GM12878 (cell line): ENCODE measurements around the gene TCOF1. TPM values are rescaled to one million over a fixed set of nuclear protein-coding genes. Genes with fewer than 3 reads are reported as not detected.
A peak's percentile ranks its signal among the peaks of the same experiment; 100 is the strongest.

ENCODE experiments used
- CEBPB ChIP-seq, 2 experiments: fragments of 150-350 bp in 1 of 2; IDR thresholded peaks; 2 replicates each; pipeline ENCODE4 v1.6.1; 2012 to 2014; ENCODE audit warnings: low read depth in 2 of 2, low read length in 2 of 2, borderline replicate concordance in 1 of 2, inconsistent platforms in 1 of 2
- IRF3 ChIP-seq: fragments of 450-650 bp; IDR thresholded peaks from 2 replicates; pipeline ENCODE4 v1.6.1; 2014; ENCODE audit warnings: mild to moderate bottlenecking
- NBN ChIP-seq: fragments of 450-650 bp; IDR thresholded peaks from 2 replicates; pipeline ENCODE4 v1.6.1; 2016
- NFIC ChIP-seq: IDR thresholded peaks from 2 replicates; pipeline ENCODE4 v1.6.1; 2012; ENCODE audit warnings: low read depth, mild to moderate bottlenecking, inconsistent platforms, low read length, moderate library complexity
- NR2F1 ChIP-seq: fragments of 450-650 bp; conservative IDR thresholded peaks from 2 replicates; pipeline ENCODE4 v1.6.1; 2017; ENCODE audit warnings: mild to moderate bottlenecking
- NRF1 ChIP-seq: conservative IDR thresholded peaks from 2 replicates; pipeline ENCODE4 v1.6.1; 2011; ENCODE audit warnings: mild to moderate bottlenecking, low read depth, low read length, improper control_type of control experiment
- PAX8 ChIP-seq: fragments of 450-650 bp; IDR thresholded peaks from 2 replicates; pipeline ENCODE4 v1.6.1; 2017; ENCODE audit warnings: mild to moderate bottlenecking, moderate library complexity
- PKNOX1 ChIP-seq: fragments of 450-650 bp; IDR thresholded peaks from 2 replicates; pipeline ENCODE4 v1.6.1; 2016; ENCODE audit warnings: mild to moderate bottlenecking
- PRDM15 ChIP-seq: fragments of 450-650 bp; formaldehyde crosslinking; IDR thresholded peaks from 2 replicates; pipeline ENCODE4 v1.4.0; 2020; ENCODE audit warnings: mild to moderate bottlenecking, moderate library complexity
- SKIL ChIP-seq: fragments of 450-650 bp; IDR thresholded peaks from 2 replicates; pipeline ENCODE4 v1.6.1; 2017; ENCODE audit warnings: mild to moderate bottlenecking, low read depth, inconsistent platforms; ENCODE audit not compliant: poor library complexity, severe bottlenecking
- SMAD5 ChIP-seq: IDR thresholded peaks from 2 replicates; pipeline ENCODE4 v1.6.1; 2016; ENCODE audit warnings: antibody characterized with exemption, low read depth
- SMARCA5 ChIP-seq: fragments of 450-650 bp; IDR thresholded peaks from 2 replicates; pipeline ENCODE4 v1.6.1; 2017; ENCODE audit warnings: mild to moderate bottlenecking
- polyA plus RNA-seq, 11 experiments: library from polyadenylated mRNA; depleted of rRNA in 4 of 11; unstranded in 6 of 11; stranded (reverse) in 5 of 11; fragments of >200 nt; fragmentation: Nextera tagmentation in 4 of 11; fragmentation: Illumina TruSeq in 1 of 11; extraction: Ambion mirVana in 4 of 11; extraction: Trizol in 1 of 11; gene quantifications; 1 replicate in 1 of 11; 2 replicates in 10 of 11; pipeline versions ENCODE4 v1.2.1 to v1.2.3, GENCODE V29; 2011 to 2016; ENCODE audit warnings: inconsistent platforms in 2 of 11, missing spikeins in 2 of 11, low read depth in 1 of 11
- total RNA-seq, 4 experiments: library from RNA; depleted of rRNA in 3 of 4; stranded (reverse); fragments of >200 nt in 3 of 4; fragmentation: Illumina TruSeq in 1 of 4; extraction: Trizol in 1 of 4; gene quantifications; 2 replicates each; pipeline versions ENCODE4 v1.2.1 to v1.2.3, GENCODE V29; 2013 to 2021

Gene TCOF1
- total and polyA plus RNA-seq, 10 of the 15 experiments (the other 5 are each of a cell fraction or from before 2014, with no cell fraction given) = 8.7 to 83.9 (median 38.9) TPM

- TF ChIP-seq NRF1 = no peak
- TF ChIP-seq PKNOX1 = peak; percentile 53
- TF ChIP-seq SMARCA5 = peak; percentile 94
- peak; percentile 34 for TF ChIP-seq SKIL
- 0 out of 2 replicates have a peak, but pooled peaks have one; percentile 68 for TF ChIP-seq SMAD5
- no peak for TF ChIP-seq IRF3
- no peak for TF ChIP-seq NR2F1
- peak; percentile 36; the same call in 1 of the 2 replicates for TF ChIP-seq PRDM15 (CRISPR knock-in tag)
- TF ChIP-seq PAX8 = peak; percentile 50; the same call in 1 of the 2 replicates
- no peak for TF ChIP-seq CEBPB (IDR thresholded peaks at IDR 0.05; ENCODE audit: borderline replicate concordance in 1 of 2, low read depth in 2 of 2, low read length in 2 of 2)
- TF ChIP-seq NBN = peak; percentile 40
- TF ChIP-seq NFIC = no peak
These were observed 55.8 kb downstream of the TCOF1 start (continued) for GRCh38 chr5:150413176-150413901.
